ENCODE measurements around the gene COL17A1.

COL17A1 gene

GRCh38 chr10:104099269-104099668, 13.6 kb upstream of the COL17A1 start:
- H3K27ac ChIP-seq = no peak overlapping the region
- TF ChIP-seq CTCF (conservative IDR thresholded peaks at IDR 0.05) = no peak
- no peak for TF ChIP-seq ZFX (IDR thresholded peaks at IDR 0.05)

GRCh38 chr10:104098358-104098925, 12.8 kb upstream of the COL17A1 start:
- no peak overlapping the region for H3K27ac ChIP-seq
- TF ChIP-seq CTCF (conservative IDR thresholded peaks at IDR 0.05) = no peak
- no peak for TF ChIP-seq ZFX (IDR thresholded peaks at IDR 0.05)

DNA sequence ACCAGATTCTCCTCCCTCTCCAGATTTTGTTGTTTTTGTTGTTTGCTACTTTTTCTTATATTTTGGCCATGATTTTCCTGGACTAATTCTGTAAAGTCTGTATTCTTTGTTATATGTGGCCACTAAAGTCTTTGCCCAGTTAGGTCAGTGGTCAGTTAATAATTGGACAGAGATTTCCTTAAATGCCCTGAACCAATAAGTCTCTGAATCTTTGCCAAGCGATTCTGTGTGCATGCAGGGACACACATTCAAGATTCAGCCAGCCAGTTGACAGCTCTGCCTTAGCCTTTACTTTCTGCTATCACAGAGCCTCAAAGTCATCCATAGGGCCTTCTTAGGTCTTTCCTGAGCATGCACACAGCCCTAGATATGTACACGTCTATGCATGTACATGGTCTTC, 11.0 kb upstream of the COL17A1 start:
- TF ChIP-seq ZFX (IDR thresholded peaks at IDR 0.05) = no peak
- no peak for TF ChIP-seq CTCF (conservative IDR thresholded peaks at IDR 0.05)
- no peak overlapping the region for H3K27ac ChIP-seq

DNA sequence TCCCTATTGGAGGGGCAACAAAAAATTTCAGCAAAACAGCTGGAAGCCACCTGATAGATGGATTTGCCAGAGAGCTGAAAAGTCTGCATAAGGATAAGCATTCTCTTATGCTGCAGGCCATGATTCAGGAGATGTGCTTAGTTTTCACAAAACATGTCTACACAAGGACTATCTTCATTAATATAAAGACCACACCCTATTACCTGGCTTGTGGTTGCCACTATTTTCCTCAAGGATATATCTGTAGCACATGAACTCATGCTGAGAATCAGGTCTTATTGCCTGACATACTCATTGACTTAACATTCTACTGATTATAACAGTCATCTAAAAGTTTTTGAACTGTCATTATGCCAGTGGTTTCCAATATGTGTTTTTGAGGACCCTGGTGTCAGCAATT, 7.1 kb upstream of the COL17A1 start:
- no peak for TF ChIP-seq ZFX (IDR thresholded peaks at IDR 0.05)
- TF ChIP-seq CTCF (conservative IDR thresholded peaks at IDR 0.05) = no peak
- H3K27ac ChIP-seq = no peak overlapping the region

DNA sequence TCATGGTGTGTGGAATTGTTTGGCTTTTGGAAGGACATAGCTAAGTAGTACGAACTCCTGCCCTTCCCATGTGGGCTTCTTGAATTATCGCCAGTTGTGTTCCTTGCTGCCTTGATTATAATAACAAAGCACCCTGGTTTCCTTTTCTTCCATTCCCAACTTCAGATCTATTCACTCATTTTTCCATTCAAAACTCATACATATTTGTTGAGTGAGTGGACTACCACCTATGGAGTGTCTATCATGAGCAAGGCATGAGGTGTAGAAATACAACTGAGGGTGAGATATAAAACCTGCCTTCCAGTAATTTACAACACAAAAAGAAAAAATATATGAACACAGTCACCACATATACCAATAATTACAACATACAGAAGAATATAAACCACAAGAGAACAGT, 4.9 kb upstream of the COL17A1 start:
- H3K27ac ChIP-seq = no peak overlapping the region
- no peak for TF ChIP-seq CTCF (conservative IDR thresholded peaks at IDR 0.05)
- no peak for TF ChIP-seq ZFX (IDR thresholded peaks at IDR 0.05)

- H3K27ac ChIP-seq = no peak overlapping the region
- no peak for TF ChIP-seq ZFX (IDR thresholded peaks at IDR 0.05)
- TF ChIP-seq CTCF (conservative IDR thresholded peaks at IDR 0.05) = no peak
Measured at GRCh38 chr10:104089621-104090020, 3.9 kb upstream of the COL17A1 start.

DNA sequence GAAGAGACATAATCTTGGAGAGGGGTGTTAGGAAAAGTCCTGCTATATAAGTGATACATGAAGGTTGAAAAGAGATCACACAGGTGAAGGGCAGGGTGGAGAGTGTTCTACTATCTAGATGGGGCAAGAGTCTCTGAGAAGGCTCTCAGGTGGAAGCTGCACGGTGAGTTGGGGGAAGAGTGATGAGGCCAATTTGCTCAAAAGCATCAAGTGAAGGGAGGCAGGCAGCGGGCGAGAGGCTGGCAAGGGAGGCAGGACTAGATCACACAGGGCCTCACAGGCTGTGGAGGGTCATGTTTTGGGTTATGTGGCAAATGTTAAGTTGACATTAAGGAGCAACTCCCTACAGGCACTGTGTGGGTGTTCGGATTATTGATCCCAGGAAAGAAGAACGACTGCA, 2.6 kb upstream of the COL17A1 start:
- no peak overlapping the region for H3K27ac ChIP-seq
- no peak for TF ChIP-seq CTCF (conservative IDR thresholded peaks at IDR 0.05)
- no peak for TF ChIP-seq ZFX (IDR thresholded peaks at IDR 0.05)
